ENCODE measurements around the gene PYDC1.

The PYDC1 gene

GRCh38 chr16:31167315-31167714, 49.6 kb downstream of the PYDC1 start:
- Histone ChIP-seq H3K9me3 (ENCODE audit: control insufficient read depth, insufficient read depth, low read length) (no peaks in the 10 kb centered on the region), H3K27me3 (ENCODE audit: control insufficient read depth, insufficient read depth, low read length) (no peaks in the 10 kb centered on the region), H3K9ac (ENCODE audit: low read depth, low read length) (no peak overlapping the region), H3K4me1 (ENCODE audit: control insufficient read depth, insufficient read depth, low read length) (no peaks in the 10 kb centered on the region), H3K4me3 (ENCODE audit: low read depth, low read length) (no peak overlapping the region), H3K27ac (ENCODE audit: low read depth, low read length) (no peak overlapping the region), H3K36me3 (ENCODE audit: control insufficient read depth, insufficient read depth, low read length) (no peaks in the 10 kb centered on the region)
